Measurements from ENCODE around the gene INCA1.

INCA1 gene

DNA sequence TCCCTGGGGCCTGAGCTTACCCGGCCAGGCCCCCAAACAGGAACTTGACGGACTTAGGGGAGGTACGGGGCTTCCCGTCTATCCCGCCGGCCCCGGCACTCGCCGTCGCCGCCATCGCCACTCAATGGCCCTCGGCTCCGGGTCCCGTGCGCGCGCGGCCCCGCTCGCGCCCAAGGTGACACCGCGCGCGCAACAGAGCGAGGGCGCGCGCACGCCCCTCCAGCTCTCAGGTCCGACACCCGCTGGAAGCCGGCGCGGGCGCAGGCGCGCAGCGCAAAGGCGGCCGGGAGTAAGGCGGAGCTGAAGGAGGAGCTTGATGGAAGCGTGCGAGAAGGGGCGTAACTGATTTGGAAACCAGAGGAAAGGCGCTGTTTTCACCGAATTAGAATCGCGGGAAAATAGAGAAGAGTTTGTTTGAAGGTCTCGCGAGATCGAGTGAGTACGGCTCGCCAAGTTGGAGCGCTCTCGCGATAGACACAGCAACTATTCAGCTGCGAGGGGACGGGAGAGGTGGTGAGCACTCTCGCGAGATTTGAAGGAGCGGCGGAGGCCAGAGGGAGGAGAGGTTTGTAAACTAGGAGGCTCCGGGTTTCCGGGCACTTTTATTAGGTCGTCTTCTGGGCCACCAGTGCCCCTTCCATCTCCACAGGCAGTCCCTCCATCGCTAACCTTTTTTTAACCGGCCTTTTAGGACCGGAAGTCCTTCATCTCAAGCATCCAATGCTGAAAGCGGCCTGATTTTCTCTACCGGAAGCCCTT lies 57.3 kb downstream of the INCA1 start, which contains the start of the genes RNF167 and SLC25A11:
RNF167 (plus strand) TSS at position 473 of the 759 bp plus-strand sequence. CDS start 642 bp downstream, outside the sequence.
SLC25A11 (minus strand) TSS at position 251 of the 759 bp plus-strand sequence; CDS start at position 115, 136 bp downstream.
- Mint-ChIP-seq H3K4me3 (peak within 1 kb of the TSS; percentile 94), H3K4me1 (peaks cover 72% of the 10 kb centered on the region), H3K27me3 (no peaks in the 10 kb centered on the region), H3K9me3 (no peaks in the 10 kb centered on the region), H3K27ac (ENCODE audit: low read depth) (peak within 1 kb of the TSS; percentile 87), H3K36me3 (ENCODE audit: insufficient read depth) (peaks cover 40% of the 10 kb centered on the region)
- DNase-seq (ENCODE audit: low spot score in 2 of 2) = peak; percentile 93 to 99
- peak; percentile 86 for ATAC-seq (replicated peaks; ENCODE audit: extremely low read depth, poor library complexity, severe bottlenecking)

DNA sequence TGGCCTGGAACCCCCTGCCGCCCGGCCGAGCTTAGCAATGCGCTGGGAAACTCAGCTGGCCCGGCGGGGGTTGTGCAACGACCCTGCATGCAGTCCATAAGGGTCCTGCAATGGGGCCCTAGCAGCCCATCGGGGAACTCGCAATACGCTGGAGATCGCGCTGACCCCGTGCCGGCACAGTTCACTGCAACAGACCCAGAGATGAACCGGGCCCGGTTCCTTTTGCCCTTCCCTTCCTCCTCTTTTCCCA lies 57.9 kb downstream of the INCA1 start:
- Mint-ChIP-seq H3K9me3 (no peaks in the 10 kb centered on the region), H3K4me1 (peaks cover 70% of the 10 kb centered on the region), H3K4me3 (peak overlapping the region; percentile 94), H3K27me3 (no peaks in the 10 kb centered on the region), H3K36me3 (ENCODE audit: insufficient read depth) (peaks cover 36% of the 10 kb centered on the region), H3K27ac (ENCODE audit: low read depth) (peak overlapping the region; percentile 87)
- DNase-seq (ENCODE audit: low spot score in 2 of 2) (peak in 1 of 2 donors; percentile 29), ATAC-seq (replicated peaks; ENCODE audit: extremely low read depth, poor library complexity, severe bottlenecking) (peak; percentile 1)

DNA sequence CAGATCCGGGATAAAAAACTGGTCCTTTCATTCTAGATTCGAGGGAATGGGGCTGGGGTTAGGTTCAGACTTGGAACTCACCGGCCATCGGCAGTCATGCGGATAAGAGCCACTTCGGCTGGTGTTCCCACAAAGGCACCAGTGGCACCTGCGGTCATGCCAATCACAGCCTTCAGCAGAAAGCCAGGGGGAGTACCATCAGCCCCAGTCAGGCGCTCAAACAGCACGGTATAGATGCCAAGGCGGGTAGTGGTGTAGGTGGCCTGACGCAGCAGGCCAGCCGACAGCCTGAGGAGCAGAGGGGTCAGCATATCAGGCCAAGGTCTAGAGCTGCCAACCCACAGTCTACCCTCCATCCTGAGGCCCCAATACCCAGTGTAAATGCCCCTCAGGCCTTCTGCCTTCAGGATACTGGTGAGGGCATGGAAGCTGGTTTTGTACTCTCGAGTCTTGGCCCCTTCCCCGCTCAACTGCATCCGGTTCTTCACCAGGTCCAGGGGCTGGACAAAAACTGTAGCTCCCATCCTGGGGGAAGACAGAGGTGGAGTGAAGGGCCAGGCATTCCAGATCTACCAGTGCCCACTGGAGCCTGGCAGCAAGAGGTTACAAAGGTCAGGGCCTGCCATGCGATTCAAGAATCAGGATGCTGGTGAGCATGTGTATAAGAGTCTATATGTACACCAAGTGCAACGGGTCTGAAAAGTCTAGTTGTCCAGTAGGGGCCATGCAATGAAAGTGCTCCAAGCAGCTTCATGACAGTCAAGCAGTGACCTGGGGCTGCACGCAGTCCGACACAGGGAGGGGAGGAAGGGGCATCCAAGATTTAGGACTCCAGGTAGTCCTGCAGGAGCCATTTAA lies 58.4 kb downstream of the INCA1 start:
- H3K4me1 Mint-ChIP-seq = peaks cover 70% of the 10 kb centered on the region
- peaks cover 36% of the 10 kb centered on the region for H3K36me3 Mint-ChIP-seq (ENCODE audit: insufficient read depth)
- H3K27ac Mint-ChIP-seq (ENCODE audit: low read depth) = peak overlapping the region; percentile 50
- H3K9me3 Mint-ChIP-seq = no peaks in the 10 kb centered on the region
- DNase-seq (ENCODE audit: low spot score in 2 of 2) = no peak
- no peak for ATAC-seq (replicated peaks; ENCODE audit: extremely low read depth, poor library complexity, severe bottlenecking)
- peak overlapping the region; percentile 94 for H3K4me3 Mint-ChIP-seq
- H3K27me3 Mint-ChIP-seq = no peaks in the 10 kb centered on the region
